Measurements from ENCODE around the gene PKP4. TPM values are rescaled to one million over a fixed set of nuclear protein-coding genes. Genes with fewer than 3 reads are reported as not detected.
"Not testable (repeated sequence)": the region's sequence is repeated elsewhere in the genome, so short reads cannot be mapped to it uniquely, and the experiment has no call there.

Gene PKP4, protein sequence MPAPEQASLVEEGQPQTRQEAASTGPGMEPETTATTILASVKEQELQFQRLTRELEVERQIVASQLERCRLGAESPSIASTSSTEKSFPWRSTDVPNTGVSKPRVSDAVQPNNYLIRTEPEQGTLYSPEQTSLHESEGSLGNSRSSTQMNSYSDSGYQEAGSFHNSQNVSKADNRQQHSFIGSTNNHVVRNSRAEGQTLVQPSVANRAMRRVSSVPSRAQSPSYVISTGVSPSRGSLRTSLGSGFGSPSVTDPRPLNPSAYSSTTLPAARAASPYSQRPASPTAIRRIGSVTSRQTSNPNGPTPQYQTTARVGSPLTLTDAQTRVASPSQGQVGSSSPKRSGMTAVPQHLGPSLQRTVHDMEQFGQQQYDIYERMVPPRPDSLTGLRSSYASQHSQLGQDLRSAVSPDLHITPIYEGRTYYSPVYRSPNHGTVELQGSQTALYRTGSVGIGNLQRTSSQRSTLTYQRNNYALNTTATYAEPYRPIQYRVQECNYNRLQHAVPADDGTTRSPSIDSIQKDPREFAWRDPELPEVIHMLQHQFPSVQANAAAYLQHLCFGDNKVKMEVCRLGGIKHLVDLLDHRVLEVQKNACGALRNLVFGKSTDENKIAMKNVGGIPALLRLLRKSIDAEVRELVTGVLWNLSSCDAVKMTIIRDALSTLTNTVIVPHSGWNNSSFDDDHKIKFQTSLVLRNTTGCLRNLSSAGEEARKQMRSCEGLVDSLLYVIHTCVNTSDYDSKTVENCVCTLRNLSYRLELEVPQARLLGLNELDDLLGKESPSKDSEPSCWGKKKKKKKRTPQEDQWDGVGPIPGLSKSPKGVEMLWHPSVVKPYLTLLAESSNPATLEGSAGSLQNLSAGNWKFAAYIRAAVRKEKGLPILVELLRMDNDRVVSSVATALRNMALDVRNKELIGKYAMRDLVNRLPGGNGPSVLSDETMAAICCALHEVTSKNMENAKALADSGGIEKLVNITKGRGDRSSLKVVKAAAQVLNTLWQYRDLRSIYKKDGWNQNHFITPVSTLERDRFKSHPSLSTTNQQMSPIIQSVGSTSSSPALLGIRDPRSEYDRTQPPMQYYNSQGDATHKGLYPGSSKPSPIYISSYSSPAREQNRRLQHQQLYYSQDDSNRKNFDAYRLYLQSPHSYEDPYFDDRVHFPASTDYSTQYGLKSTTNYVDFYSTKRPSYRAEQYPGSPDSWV
- 142 TPM for total RNA-seq

DNA sequence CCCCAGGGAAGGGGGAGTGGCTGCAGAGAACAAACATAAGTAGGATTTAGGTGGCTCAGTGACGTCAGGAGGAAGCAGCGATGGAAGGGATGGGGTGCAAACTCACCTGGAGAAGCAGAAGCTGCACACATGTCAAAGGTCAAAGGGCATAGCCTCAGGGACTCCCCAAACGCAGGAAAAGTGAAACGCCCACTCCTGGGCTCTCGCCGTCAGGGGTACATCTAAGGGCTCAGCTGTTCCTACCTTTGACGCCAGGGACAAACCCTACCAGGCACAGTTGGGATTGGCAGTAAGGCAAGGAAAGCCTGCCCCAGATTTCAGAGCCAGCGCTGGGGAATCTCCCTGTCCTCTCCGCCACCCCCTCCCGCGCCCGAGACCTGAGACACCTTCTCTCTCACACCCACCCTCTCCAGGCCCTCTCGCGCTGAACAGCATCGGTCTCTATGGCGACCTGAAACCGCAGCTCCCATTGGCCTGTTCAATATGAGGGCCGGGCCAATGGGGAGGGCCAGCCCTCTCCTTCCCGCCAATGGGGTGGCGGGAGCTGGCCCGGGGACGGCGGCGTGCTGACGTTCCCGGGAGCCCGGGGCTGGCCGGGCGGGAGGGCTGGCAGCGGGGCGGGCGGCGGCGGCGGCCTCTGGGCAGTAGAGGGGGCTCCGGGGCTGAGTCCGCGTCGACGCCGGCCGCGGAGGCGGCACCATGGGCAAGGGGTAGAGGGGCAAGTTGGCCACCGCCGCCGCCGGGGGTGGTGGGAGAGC, at the start of gene PKP4, which contains the start of gene CCDC148:
Gene PKP4, plus strand, starts transcription at position 644 of the 758 bp plus-strand sequence. CDS start 76,233 bp downstream, outside the sequence.
Gene CCDC148, minus strand, starts transcription at position 445 of the 758 bp plus-strand sequence. Its CDS starts 314 bp downstream, at position 131.
- DNase-seq (ENCODE audit: low spot score) = peak; percentile 89

DNA sequence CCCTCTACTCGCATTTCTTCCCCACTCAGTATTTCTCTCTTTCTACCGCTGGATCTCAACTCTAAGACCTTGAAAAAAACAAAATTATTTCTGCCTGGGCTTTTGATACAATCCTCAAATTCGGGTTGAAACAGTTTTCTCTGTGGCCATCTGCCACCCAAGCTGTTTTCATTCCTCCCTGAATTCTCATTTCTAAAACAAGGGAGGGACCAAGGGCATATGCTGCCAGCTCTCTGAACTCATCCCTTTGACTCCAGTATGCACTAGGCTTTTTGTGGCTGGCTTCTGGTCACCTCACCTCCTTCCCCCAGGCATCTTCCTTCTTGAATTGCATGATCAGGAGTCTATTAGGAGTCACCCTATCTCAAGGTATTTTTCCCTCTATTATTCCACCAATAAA, 49.7 kb upstream of the PKP4 start:
- DNase-seq (ENCODE audit: low spot score) = no peak

DNA sequence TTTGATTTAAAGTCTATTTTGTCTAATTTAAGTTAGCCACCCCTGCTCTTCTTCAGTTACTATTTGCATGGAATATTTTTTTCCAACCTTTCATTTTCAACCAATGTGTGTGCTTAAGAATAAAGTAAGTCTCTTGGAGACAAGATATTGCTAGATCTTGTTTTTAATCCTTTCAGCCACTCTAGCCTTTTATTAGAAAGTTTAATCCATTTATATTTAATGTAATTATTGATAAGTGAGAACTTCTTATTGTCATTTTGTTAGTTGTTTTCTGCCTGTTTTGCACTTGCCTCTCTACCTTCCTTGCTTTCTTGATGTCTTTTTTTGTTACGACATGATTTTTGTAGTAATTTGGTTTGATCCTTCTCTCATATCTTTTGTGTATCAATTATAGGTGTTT, 46.6 kb upstream of the PKP4 start:
- no peak for DNase-seq (ENCODE audit: low spot score)

DNA sequence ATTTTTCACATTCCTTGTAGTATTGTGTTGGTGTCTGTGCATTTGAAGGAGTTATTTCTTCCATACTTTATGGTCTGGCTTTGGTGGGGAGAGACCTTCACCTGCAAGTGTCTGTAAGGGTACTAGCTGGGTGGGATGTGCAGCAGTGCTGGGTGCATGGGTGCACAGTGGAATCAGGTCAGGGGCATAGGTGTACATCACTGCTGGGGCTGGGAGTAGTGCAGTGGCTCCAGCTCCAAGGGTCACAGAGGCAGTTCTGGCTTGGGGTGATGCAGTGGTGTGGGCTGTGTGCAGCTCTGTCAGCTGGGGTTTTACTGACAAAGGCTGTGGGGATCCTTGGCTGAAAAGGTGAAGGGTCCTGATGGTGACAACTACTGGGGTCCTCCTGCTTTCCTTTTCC, 45.0 kb upstream of the PKP4 start:
- DNase-seq (ENCODE audit: low spot score) = no peak

DNA sequence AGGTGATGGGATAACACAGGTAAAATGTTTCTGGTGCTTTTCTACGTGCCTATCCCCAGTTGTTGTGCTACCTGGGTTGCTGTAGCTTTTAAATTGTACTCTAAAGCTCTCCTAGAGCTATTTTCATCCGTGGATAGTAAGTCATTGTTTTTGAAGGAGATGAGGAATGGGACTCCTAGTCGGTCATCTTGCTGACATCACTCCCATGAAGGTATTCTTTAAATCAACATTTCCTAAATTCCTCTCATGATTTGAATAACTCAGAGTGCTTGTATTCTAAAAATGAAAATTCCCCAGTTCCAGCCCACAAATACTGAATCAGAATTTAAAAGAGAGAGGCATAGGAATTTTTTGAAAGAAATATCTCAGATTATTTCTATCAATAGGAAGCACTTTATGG, 44.5 kb upstream of the PKP4 start:
- no peak for DNase-seq (ENCODE audit: low spot score)

DNA sequence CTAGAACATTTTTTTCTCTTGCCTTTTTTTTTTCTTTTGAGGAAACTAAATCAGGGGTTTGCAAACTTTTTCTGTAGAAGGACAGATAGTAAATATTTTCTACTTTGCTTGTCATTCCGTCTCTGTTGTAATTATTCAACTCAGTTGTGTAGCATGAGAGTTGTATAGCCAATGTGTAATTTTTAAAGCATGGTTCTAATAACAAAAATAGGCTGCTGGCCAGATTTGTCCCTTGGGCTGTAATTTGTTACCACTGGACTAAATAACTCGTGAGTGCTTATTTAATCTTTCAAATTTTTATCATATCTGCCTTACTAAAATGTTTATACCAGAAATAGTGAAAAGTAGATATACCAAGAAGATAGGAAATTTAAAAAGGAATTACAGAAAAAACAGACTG, 43.2 kb upstream of the PKP4 start:
- no peak for DNase-seq (ENCODE audit: low spot score)

DNA sequence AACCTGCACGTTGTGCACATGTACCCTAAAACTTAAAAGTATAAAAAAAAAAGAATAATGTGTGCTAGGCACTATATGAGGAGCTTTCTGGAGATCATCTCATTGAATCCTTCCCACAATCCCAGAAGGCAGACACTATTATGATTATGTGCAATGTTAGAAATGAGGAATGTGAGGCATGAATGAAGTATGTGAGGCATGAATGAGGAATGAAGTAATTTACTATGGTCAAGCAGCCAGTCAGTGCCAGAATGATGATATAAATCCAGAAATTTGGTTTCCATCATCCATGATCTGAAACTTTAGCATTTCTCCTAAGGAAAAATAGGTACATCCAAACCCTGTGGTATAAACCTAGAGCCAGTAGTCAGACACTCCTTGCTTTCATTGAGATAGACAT, 42.2 kb upstream of the PKP4 start:
- no peak for DNase-seq (ENCODE audit: low spot score)

DNA sequence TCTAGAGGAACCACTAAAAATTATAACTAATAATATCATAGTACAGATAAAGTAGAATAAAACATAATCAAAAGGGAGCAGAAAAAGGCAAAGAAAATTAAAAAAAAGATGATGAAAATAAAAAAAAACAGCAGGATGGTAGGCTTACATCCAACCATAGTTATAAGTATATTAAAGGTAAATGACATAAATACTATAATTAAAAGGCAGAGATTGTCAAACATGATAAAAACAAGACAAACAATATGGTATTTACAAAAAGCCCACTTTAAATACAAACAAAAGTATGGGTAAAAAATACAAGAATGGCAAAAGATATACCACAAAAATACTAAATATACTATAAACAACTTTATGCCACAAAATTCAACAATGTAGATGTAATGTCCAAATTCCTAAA, 24.6 kb upstream of the PKP4 start:
- no peak for DNase-seq (ENCODE audit: low spot score)

DNA sequence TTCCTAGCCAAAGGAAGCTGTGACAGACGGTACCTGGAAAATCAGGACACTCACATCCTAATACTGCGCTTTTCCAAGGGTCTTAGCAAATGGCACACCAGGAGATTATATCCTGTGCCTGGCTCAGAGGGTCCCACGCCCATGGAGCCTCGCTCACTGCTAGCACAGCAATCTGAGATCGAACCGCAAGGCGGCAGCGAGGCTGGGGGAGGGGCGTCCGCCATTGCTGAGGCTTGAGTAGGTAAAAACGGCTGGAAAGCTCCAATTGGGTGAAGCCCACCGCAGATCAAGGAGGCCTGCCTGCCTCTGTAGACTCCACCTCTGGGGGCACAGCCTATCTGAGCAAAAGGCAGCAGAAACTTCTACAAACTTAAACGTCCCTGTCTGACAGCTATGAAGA, 23.0 kb upstream of the PKP4 start:
- DNase-seq (ENCODE audit: low spot score) = not testable (repeated sequence)

DNA sequence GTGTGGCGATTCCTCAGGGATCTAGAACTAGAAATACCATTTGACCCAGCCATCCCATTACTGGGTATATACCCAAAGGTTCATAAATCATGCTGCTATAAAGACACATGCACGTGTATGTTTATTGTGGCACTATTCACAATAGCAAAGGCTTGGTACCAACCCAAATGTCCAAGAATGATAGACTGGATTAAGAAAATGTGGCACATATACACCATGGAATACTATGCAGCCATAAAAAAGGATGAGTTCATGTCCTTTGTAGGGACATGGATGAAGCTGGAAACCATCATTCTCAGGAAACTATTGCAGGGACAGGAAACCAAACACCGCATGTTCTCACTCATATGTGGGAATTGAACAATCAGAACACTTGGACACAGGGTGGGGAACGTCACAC, 17.7 kb upstream of the PKP4 start:
- not testable (repeated sequence) for DNase-seq (ENCODE audit: low spot score)

DNA sequence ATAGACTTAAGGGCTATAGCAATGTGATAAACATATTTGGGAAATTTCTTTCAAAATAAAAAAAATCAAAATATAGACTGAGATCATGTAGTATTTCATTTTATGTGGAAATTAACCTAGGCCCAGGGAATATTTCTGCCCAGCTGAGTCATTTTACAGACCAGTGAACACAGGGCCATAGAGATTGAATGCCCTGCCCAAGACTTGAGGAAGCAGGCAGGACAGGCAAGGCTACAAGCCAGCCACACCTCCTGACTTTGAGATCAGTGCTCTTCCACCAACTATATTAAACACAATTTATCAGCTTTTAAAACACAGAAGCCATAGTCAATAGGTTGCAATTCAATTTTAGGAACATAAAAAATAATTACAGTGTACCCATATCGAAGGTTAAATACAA, 13.1 kb upstream of the PKP4 start:
- DNase-seq (ENCODE audit: low spot score) = no peak

DNA sequence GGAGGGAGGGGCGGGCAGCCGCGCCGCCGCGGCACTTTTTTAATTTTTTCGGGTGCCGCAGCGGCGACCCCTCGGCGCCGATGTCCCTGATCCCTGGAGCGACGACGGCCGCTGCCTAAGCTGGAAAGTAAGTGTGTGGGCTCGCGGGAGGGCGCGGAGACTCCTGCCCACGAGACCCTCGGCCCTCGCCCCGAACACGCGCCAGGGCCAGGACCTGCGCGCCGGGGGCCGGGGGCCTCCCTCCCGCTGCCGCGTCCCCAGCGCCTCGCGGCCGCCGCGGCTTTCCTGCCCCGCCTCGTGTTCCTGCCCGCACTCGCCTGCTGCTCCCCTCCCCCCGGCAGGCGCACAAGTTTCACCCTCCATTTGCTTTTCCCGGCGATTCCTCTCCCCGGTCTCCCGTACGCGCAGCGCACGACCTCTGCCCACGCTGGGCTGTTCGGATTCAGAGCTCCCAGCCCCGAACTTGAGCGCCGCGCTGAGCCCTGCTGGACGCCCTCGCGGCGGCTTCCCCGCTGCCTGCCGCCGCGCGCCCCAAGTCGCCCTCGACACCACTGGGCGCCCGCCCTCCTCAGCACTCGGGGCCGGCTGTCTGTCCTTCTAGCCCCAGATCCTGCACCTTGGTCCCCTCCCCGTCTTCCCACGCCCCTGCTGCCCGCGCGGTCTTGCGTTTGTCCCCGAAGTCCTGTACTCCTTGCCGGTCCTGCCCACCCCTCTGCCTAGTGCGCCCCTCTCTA, 507 bp downstream of the PKP4 start:
- peak; percentile 62 for DNase-seq (ENCODE audit: low spot score)

DNA sequence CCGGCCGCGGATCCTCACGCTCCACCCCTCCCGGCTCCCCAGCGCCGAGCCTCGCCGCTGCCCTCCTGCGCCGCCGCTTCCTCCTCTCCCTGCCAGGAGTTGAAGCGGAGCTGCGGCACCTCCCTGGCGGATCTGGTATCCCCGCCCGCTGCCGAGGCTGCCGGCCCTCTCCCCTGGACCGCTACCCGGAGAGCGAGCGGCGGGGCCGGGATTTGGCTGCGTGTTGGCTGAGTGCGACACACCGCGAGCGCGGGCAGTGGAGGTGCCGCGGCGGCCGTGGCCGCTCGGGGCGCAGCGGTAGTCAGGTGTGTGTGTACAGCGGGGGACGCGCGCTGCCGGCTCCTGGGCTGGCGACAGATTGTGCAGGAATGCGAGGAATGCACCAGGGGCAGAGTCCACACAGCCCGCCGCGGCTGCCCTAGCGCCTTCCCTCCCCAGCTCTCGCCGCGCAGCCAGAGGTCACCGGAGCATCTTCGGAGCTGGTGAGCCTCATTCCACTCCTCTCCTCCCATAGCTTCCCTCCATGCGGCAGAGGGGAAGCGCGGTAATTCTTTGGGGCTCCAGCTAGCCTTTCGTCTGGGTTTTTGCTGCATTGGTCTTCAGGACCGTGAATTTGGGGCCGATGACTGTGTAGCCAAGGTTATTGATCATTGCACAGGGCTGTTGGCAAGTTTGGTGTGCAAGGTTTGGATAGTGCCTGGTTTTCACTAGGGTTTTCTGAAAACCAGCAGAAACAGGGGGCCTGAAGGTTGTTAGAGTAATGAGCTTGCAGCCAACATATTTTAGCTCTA, 1.3 kb downstream of the PKP4 start:
- peak; percentile 73 for DNase-seq (ENCODE audit: low spot score)

DNA sequence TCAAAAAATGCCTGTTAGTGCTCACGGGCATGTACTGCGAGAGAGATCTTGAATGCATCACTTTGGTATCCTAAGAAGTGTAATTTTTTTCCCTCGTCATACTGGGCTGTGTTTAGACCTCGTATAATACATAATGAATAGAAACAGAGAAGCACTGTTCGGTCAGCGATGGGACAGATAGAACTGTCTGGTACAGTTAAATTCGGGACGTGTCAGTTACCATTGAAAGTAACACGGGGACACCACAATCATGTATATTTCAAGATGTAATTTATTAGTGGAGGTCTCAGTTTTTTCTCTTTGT, 1.8 kb downstream of the PKP4 start:
- DNase-seq (ENCODE audit: low spot score) = no peak

DNA sequence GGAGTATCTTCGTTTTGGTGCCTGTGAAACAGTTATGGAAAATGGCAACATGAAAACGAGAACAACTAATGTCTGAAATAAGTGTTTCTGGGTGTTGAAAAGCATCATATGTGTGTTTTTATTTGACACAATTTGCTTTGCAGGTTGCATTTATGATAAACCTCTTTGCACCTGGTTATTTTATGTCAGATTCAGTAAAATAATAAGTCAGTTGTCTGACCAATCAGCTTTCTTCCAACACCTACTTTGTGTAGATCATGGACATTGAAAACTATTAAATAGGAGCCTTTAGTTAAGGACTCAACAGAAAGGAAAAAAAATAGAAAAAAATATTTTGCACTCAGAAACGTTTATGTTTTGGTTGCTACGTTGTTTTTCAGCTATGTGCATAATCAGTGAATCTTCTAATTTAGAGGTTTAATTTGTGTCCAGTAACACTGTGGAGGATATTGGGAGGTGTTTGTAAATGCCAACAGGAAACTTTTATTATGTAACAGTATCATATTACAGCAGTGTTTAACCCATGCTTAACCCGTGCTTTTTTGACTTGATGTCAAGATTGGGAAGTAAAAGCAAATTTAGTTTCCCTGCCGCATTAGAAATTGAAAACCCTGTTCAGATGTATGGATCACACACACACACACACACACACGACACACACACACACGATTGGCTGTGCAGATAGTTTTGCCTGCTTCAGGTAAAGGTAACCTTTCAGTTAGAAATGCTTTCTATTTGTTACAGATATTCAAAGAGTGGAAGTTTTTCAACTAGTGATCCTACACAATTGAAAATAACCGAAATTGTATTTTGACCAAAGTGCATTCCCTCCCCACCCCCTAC, 2.6 kb downstream of the PKP4 start:
- DNase-seq (ENCODE audit: low spot score) = no peak

DNA sequence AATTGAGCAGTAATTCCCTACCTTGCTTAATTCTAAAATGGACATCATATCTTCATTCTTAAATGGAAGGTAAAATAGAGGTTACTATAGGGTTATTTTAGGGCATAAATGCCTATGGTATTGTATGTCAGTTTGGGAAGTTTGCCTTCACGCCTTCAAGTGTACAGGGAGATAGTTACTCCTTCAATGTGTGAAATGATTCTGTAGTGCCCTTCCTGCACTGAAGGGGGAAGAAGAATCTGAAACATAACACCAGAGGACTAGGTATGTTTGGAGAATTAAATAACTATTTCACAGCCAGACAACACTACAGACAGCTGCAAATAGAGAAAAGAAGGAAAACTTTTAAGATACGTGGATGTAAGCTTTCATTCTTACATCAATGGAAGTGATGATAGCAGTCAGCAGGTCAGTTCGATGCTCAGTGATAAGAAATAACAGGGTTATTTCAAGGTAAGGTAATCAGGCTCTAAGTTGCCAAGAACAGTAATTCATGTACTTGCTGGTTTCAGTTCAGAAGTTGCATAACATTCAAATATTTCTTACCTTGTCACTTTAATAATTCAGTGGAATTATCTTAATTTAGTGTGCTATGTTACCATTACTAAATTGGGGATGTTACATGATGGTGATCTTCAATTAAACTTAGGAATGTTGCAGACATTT, 4.0 kb downstream of the PKP4 start:
- no peak for DNase-seq (ENCODE audit: low spot score)

DNA sequence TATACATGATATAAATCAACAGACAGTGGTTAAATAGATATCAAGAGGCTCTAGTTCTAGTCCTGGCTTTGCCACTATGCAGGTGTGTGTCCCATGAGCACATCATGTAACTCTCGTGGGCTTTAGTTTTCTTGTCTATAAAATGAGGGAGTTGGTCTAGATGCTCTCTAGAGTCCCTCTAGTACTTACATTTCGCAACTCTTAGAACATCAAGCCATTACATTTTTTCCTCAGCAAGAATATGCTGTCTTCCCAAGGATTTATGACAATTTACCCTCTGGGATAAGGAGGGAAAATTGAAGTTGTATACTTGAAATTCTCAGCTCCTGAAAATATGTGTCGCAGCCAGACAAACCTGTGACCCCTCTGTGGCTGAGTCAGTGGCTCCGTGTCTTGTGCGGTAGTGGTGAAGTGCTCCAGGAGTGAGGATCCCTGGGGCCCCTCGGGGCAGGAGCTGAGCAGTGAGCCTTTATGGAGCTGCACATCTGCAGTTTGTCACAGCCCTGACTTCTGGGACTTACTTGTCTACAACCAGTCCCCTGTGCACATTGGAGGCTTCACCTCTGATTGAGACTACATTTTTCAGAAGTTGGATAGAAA, 6.8 kb downstream of the PKP4 start:
- no peak for DNase-seq (ENCODE audit: low spot score)
